LNCaP clone FGC (cell line): ENCODE results near the gene GHITM.
A peak's percentile ranks its signal among the peaks of the same experiment; 100 is the strongest.
"Not testable (repeated sequence)": the region's sequence is repeated elsewhere in the genome, so short reads cannot be mapped to it uniquely, and the experiment has no call there.

Experiments
- DNase-seq: peaks from one replicate; pipeline ENCODE4 v3.0.0-alpha.2; 2011; ENCODE audit warnings: low read depth
- H3K4me3 ChIP-seq: 2 replicates; pipeline ENCODE4 v1.5.1; 2011; ENCODE audit warnings: mild to moderate bottlenecking, low read depth, low read length, control low read depth
- CTCF ChIP-seq: IDR thresholded peaks from 2 replicates; pipeline ENCODE4 v1.5.1; 2012; ENCODE audit warnings: mild to moderate bottlenecking; ENCODE audit not compliant: control insufficient read depth, insufficient read depth; ENCODE audit errors: extremely low read depth

GHITM gene

GRCh38 chr10:84114088-84114667 is 25.1 kb upstream of the GHITM start:
- DNase-seq, result no peak
- TF ChIP-seq CTCF, result peak; percentile 59
- no peak overlapping the region for H3K4me3 ChIP-seq

- DNase-seq, H3K4me3 ChIP-seq: not testable (repeated sequence)
Observed at GRCh38 chr10:84117204-84117603, 22.1 kb upstream of the GHITM start.

- H3K4me3 ChIP-seq, result no peak overlapping the region
- no peak for TF ChIP-seq CTCF
- no peak for DNase-seq
Observed at GRCh38 chr10:84117686-84118394, 21.5 kb upstream of the GHITM start.

- no peak for DNase-seq
- no peak overlapping the region for H3K4me3 ChIP-seq
- no peak for TF ChIP-seq CTCF
Observed at GRCh38 chr10:84118395-84119006, 20.8 kb upstream of the GHITM start.

GRCh38 chr10:84123362-84123761 is 15.9 kb upstream of the GHITM start:
- no peak for DNase-seq
- no peak for TF ChIP-seq CTCF
- H3K4me3 ChIP-seq, result no peak overlapping the region

- H3K4me3 ChIP-seq, DNase-seq: not testable (repeated sequence)
Observed at GRCh38 chr10:84125910-84126784, 13.2 kb upstream of the GHITM start.

- no peak overlapping the region for H3K4me3 ChIP-seq
- DNase-seq, result no peak
- no peak for TF ChIP-seq CTCF
Observed at GRCh38 chr10:84126785-84127167, 12.5 kb upstream of the GHITM start.
